ENCODE data around the gene S100A6. TPM values are rescaled to one million over a fixed set of nuclear protein-coding genes. Genes with fewer than 3 reads are reported as not detected.
"Not testable (repeated sequence)": the region's sequence is repeated elsewhere in the genome, so short reads cannot be mapped to it uniquely, and the experiment has no call there.

S100A6 gene
- total RNA-seq, 1 experiment from 2014 or later: 1,521 TPM

- no peak overlapping the region for H3K27ac Mint-ChIP-seq (ENCODE audit: unreplicated experiment)
- DNase-seq: no peak
- BruUV-seq (replicated peaks): no TSS peak
- TF ChIP-seq CTCF (IDR thresholded peaks at IDR 0.05; ENCODE audit: unreplicated experiment): no peak
- no peak overlapping the region for H3K4me3 Mint-ChIP-seq (ENCODE audit: low read depth, unreplicated experiment)
- no peaks in the 10 kb centered on the region for H3K27me3 Mint-ChIP-seq (ENCODE audit: unreplicated experiment)
- H3K36me3 Mint-ChIP-seq (ENCODE audit: insufficient read depth, unreplicated experiment): no peaks in the 10 kb centered on the region
- no peaks in the 10 kb centered on the region for H3K9me3 Mint-ChIP-seq (ENCODE audit: low read depth, unreplicated experiment)
- H3K4me1 Mint-ChIP-seq (ENCODE audit: low read depth, unreplicated experiment): peaks cover 17% of the 10 kb centered on the region
- intact Hi-C loops (cut with micrococcal nuclease; ENCODE audit: unreplicated experiment): no loop called here
- CTCF ChIA-PET: interaction anchor here (1.1 kb wide), 1 partner anchor 63 kb away, joined by 3 read pairs; no protein-coding TSS in a partner anchor
Observed at GRCh38 chr1:153578936-153579335, 43.1 kb upstream of the S100A6 start.

DNA sequence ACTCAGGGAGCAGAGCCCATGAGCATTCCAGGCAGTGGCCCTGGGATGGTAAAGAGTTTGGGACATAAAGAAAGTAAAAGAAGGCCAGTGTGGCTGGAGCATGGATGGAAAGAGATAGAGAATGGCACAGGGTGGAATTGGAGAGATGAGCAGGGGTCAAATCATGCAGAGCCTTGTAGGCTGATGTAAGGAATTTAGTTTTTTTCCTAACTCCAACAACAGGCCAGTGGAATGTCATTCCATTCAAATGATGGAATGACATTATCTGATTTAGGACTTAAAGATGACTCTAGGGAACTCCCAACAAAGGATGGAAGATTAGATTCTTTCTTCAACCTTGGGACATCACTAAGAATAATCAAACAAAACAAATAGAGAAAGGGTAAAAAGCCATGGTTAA, 42.7 kb upstream of the S100A6 start:
- intact Hi-C loops (cut with micrococcal nuclease; ENCODE audit: unreplicated experiment): no loop called here
- no TSS peak for BruUV-seq (replicated peaks)
- H3K4me3 Mint-ChIP-seq (ENCODE audit: low read depth, unreplicated experiment): no peak overlapping the region
- no peaks in the 10 kb centered on the region for H3K9me3 Mint-ChIP-seq (ENCODE audit: low read depth, unreplicated experiment)
- peaks cover 18% of the 10 kb centered on the region for H3K4me1 Mint-ChIP-seq (ENCODE audit: low read depth, unreplicated experiment)
- no peak for DNase-seq
- no peak for TF ChIP-seq CTCF (IDR thresholded peaks at IDR 0.05; ENCODE audit: unreplicated experiment)
- no peak overlapping the region for H3K27ac Mint-ChIP-seq (ENCODE audit: unreplicated experiment)
- CTCF ChIA-PET: interaction anchor here (1.0 to 1.1 kb wide), 2 partner anchors 33 to 62 kb away, joined by 3 read pairs; no protein-coding TSS in a partner anchor
- no peaks in the 10 kb centered on the region for H3K27me3 Mint-ChIP-seq (ENCODE audit: unreplicated experiment)
- H3K36me3 Mint-ChIP-seq (ENCODE audit: insufficient read depth, unreplicated experiment): no peaks in the 10 kb centered on the region

DNA sequence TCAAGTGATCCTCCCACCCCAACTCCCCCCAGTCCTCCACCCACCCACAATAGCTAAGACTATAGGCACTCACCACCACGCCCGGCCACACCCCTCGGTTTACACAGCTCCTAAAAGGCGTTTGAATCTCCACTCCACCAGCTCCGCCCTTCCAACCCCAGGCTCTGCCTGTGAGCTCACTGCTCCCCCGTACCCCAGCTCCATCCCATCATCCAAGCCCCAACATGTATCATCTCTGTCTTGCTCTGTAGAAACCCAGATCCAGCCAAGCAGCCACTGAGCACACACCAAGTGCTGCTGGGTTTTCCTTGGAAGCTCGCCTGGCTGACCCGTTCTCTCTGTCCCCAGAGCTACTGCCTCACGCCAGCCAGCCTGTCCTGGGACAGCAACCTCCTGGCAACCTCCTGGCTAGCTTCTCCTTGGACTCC, 41.8 kb upstream of the S100A6 start:
- BruUV-seq (replicated peaks): no TSS peak
- H3K27me3 Mint-ChIP-seq (ENCODE audit: unreplicated experiment): no peaks in the 10 kb centered on the region
- no peaks in the 10 kb centered on the region for H3K9me3 Mint-ChIP-seq (ENCODE audit: low read depth, unreplicated experiment)
- no peak overlapping the region for H3K27ac Mint-ChIP-seq (ENCODE audit: unreplicated experiment)
- CTCF ChIA-PET: interaction anchor here (0.6 to 1.2 kb wide), 5 partner anchors 34 to 232 kb away, joined by 3 to 6 read pairs (median 3); partner anchors contain the start of gene S100A13
- no peak for TF ChIP-seq CTCF (IDR thresholded peaks at IDR 0.05; ENCODE audit: unreplicated experiment)
- no peak overlapping the region for H3K4me3 Mint-ChIP-seq (ENCODE audit: low read depth, unreplicated experiment)
- no peak for DNase-seq
- peaks cover 27% of the 10 kb centered on the region for H3K4me1 Mint-ChIP-seq (ENCODE audit: low read depth, unreplicated experiment)
- intact Hi-C loops (cut with micrococcal nuclease; ENCODE audit: unreplicated experiment): no loop called here
- no peaks in the 10 kb centered on the region for H3K36me3 Mint-ChIP-seq (ENCODE audit: insufficient read depth, unreplicated experiment)

GRCh38 chr1:153577138-153577537, 41.3 kb upstream of the S100A6 start:
- no peak for DNase-seq
- intact Hi-C loops (cut with micrococcal nuclease; ENCODE audit: unreplicated experiment): no loop called here
- CTCF ChIA-PET: interaction anchor here (0.9 to 1.2 kb wide), 3 partner anchors 50 to 68 kb away, joined by 3 read pairs; partner anchors contain the start of gene S100A13
- no TSS peak for BruUV-seq (replicated peaks)
- H3K9me3 Mint-ChIP-seq (ENCODE audit: low read depth, unreplicated experiment): no peaks in the 10 kb centered on the region
- peaks cover 29% of the 10 kb centered on the region for H3K4me1 Mint-ChIP-seq (ENCODE audit: low read depth, unreplicated experiment)
- no peak for TF ChIP-seq CTCF (IDR thresholded peaks at IDR 0.05; ENCODE audit: unreplicated experiment)
- H3K36me3 Mint-ChIP-seq (ENCODE audit: insufficient read depth, unreplicated experiment): no peaks in the 10 kb centered on the region
- no peak overlapping the region for H3K4me3 Mint-ChIP-seq (ENCODE audit: low read depth, unreplicated experiment)
- no peaks in the 10 kb centered on the region for H3K27me3 Mint-ChIP-seq (ENCODE audit: unreplicated experiment)
- H3K27ac Mint-ChIP-seq (ENCODE audit: unreplicated experiment): no peak overlapping the region

GRCh38 chr1:153575497-153575896, 39.7 kb upstream of the S100A6 start:
- BruUV-seq (replicated peaks); intact Hi-C loops (cut with micrococcal nuclease; ENCODE audit: unreplicated experiment); H3K36me3 Mint-ChIP-seq (ENCODE audit: insufficient read depth, unreplicated experiment); H3K9me3 Mint-ChIP-seq (ENCODE audit: low read depth, unreplicated experiment); H3K4me3 Mint-ChIP-seq (ENCODE audit: low read depth, unreplicated experiment); H3K27me3 Mint-ChIP-seq (ENCODE audit: unreplicated experiment); H3K27ac Mint-ChIP-seq (ENCODE audit: unreplicated experiment); DNase-seq: not testable (repeated sequence)
- CTCF ChIA-PET: interaction anchor here (1.0 kb wide), 1 partner anchor 52 kb away, joined by 3 read pairs; the partner anchor contains the start of gene S100A13
- peaks cover 41% of the 10 kb centered on the region for H3K4me1 Mint-ChIP-seq (ENCODE audit: low read depth, unreplicated experiment)

GRCh38 chr1:153575081-153575491, 39.3 kb upstream of the S100A6 start:
- CTCF ChIA-PET; H3K36me3 Mint-ChIP-seq (ENCODE audit: insufficient read depth, unreplicated experiment); H3K9me3 Mint-ChIP-seq (ENCODE audit: low read depth, unreplicated experiment); H3K27ac Mint-ChIP-seq (ENCODE audit: unreplicated experiment); H3K27me3 Mint-ChIP-seq (ENCODE audit: unreplicated experiment); DNase-seq; H3K4me3 Mint-ChIP-seq (ENCODE audit: low read depth, unreplicated experiment); intact Hi-C loops (cut with micrococcal nuclease; ENCODE audit: unreplicated experiment); BruUV-seq (replicated peaks): not testable (repeated sequence)
- H3K4me1 Mint-ChIP-seq (ENCODE audit: low read depth, unreplicated experiment): peaks cover 45% of the 10 kb centered on the region

All from Calu3 (cell line).